ENCODE data around the gene GPR37L1.

- TF ChIP-seq, protein P1, sequence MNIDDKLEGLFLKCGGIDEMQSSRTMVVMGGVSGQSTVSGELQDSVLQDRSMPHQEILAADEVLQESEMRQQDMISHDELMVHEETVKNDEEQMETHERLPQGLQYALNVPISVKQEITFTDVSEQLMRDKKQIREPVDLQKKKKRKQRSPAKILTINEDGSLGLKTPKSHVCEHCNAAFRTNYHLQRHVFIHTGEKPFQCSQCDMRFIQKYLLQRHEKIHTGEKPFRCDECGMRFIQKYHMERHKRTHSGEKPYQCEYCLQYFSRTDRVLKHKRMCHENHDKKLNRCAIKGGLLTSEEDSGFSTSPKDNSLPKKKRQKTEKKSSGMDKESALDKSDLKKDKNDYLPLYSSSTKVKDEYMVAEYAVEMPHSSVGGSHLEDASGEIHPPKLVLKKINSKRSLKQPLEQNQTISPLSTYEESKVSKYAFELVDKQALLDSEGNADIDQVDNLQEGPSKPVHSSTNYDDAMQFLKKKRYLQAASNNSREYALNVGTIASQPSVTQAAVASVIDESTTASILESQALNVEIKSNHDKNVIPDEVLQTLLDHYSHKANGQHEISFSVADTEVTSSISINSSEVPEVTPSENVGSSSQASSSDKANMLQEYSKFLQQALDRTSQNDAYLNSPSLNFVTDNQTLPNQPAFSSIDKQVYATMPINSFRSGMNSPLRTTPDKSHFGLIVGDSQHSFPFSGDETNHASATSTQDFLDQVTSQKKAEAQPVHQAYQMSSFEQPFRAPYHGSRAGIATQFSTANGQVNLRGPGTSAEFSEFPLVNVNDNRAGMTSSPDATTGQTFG (tag by site-specific recombination; IDR thresholded peaks at IDR 0.05; ENCODE audit: borderline replicate concordance), result no peak
- no peak for TF ChIP-seq ZFP41 (tag by site-specific recombination; IDR thresholded peaks at IDR 0.05; ENCODE audit: borderline replicate concordance)
- TF ChIP-seq, protein P2, sequence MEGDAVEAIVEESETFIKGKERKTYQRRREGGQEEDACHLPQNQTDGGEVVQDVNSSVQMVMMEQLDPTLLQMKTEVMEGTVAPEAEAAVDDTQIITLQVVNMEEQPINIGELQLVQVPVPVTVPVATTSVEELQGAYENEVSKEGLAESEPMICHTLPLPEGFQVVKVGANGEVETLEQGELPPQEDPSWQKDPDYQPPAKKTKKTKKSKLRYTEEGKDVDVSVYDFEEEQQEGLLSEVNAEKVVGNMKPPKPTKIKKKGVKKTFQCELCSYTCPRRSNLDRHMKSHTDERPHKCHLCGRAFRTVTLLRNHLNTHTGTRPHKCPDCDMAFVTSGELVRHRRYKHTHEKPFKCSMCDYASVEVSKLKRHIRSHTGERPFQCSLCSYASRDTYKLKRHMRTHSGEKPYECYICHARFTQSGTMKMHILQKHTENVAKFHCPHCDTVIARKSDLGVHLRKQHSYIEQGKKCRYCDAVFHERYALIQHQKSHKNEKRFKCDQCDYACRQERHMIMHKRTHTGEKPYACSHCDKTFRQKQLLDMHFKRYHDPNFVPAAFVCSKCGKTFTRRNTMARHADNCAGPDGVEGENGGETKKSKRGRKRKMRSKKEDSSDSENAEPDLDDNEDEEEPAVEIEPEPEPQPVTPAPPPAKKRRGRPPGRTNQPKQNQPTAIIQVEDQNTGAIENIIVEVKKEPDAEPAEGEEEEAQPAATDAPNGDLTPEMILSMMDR (tag by site-specific recombination; IDR thresholded peaks at IDR 0.05), result no peak
- TF ChIP-seq SCRT2 (tag by site-specific recombination; IDR thresholded peaks at IDR 0.05), result no peak
- no peak for TF ChIP-seq ZNF624 (tag by site-specific recombination; IDR thresholded peaks at IDR 0.05)
- TF ChIP-seq BCL11A (tag by site-specific recombination; IDR thresholded peaks at IDR 0.05; ENCODE audit: low read depth), result no peak
- TF ChIP-seq YY1 (tag by site-specific recombination; IDR thresholded peaks at IDR 0.05), result no peak
- TF ChIP-seq TCF7L2 (IDR thresholded peaks at IDR 0.05; ENCODE audit: borderline replicate concordance, low read depth, low read length), result no peak
- TF ChIP-seq ZNF449 (tag by site-specific recombination; IDR thresholded peaks at IDR 0.05), result no peak
- TF ChIP-seq ZNF24 (tag by site-specific recombination; IDR thresholded peaks at IDR 0.05), result no peak
- TF ChIP-seq ZNF121 (tag by site-specific recombination; IDR thresholded peaks at IDR 0.05), result no peak
Measured at GRCh38 chr1:202152399-202152798, 29.7 kb downstream of the GPR37L1 start.
